B cell (primary cell): Measurements from ENCODE around the gene TELO2. TPM values are rescaled to one million over a fixed set of nuclear protein-coding genes. Genes with fewer than 3 reads are reported as not detected.

ENCODE experiments used
- ATAC-seq: fragments of 200-7000 bp; cut with Tn5 transposase; one replicate; pipeline ENCODE4 v1.10.0; 2021; ENCODE audit warnings: low read depth, mild to moderate bottlenecking, moderate number of reproducible peaks, moderate library complexity
- CTCF ChIA-PET: fragments of 350-600 bp; sonication (Branson Sonifier 250); formaldehyde crosslinking; loops from one replicate; lab custom pipeline; 2021; ENCODE audit warnings: antibody characterized with exemption, inconsistent platforms; lab: Charles Lee
- POLR2A ChIA-PET: fragments of 350-600 bp; sonication (Branson Sonifier 250); formaldehyde crosslinking; loops from one replicate; lab custom pipeline; 2021; ENCODE audit warnings: antibody characterized with exemption; lab: Charles Lee
- DNase-seq: peaks from one replicate; pipeline ENCODE4 v3.0.0; 2013
- H2AFZ ChIP-seq: 2 replicates; pipeline ENCODE4 v1.6.1; 2012; ENCODE audit warnings: mild to moderate bottlenecking, low read depth, low read length; ENCODE audit not compliant: insufficient read depth, poor library complexity, severe bottlenecking
- H3K27ac ChIP-seq, 2 donors: 1 replicate in 1 of 2; 2 replicates in 1 of 2; pipeline ENCODE4 v1.5.1; 2012 to 2013; ENCODE audit warnings: low read length in 2 of 2, mild to moderate bottlenecking in 2 of 2, moderate library complexity in 1 of 2
- H3K27me3 ChIP-seq, 4 experiments: fragments of 200-600 bp in 1 of 4; sonication (generic) in 1 of 4; replicated peaks in 1 of 4; 1 replicate in 2 of 4; 2 replicates in 2 of 4; pipeline versions ENCODE4 v1.6.1 to v1.7.0; 2013 to 2016; ENCODE audit warnings: low read length in 3 of 4, mild to moderate bottlenecking in 2 of 4, mixed read lengths in 1 of 4, moderate library complexity in 1 of 4; ENCODE audit not compliant: insufficient read depth in 4 of 4, control insufficient read depth in 3 of 4; ENCODE audit errors: control extremely low read depth in 1 of 4
- H3K36me3 ChIP-seq, 2 experiments: replicated peaks in 1 of 2; 1 replicate in 1 of 2; 2 replicates in 1 of 2; pipeline versions ENCODE4 v1.6.1 to v1.7.1; 2013; ENCODE audit warnings: low read length in 1 of 2; ENCODE audit not compliant: insufficient read depth in 2 of 2, control insufficient read depth in 1 of 2; ENCODE audit errors: control extremely low read depth in 1 of 2, extremely low read depth in 1 of 2
- H3K4me1 ChIP-seq, 2 donors: fragments of 200-600 bp in 1 of 2; sonication (generic) in 1 of 2; 1 replicate in 1 of 2; 2 replicates in 1 of 2; pipeline versions ENCODE4 v1.5.1 to v1.6.1; 2013 to 2017; ENCODE audit warnings: low read length in 2 of 2; ENCODE audit not compliant: control insufficient read depth in 2 of 2, insufficient read depth in 2 of 2
- H3K4me2 ChIP-seq: replicated peaks from 2 replicates; pipeline ENCODE3; 2012; ENCODE audit warnings: mild to moderate bottlenecking, low read depth, low read length; ENCODE audit not compliant: poor library complexity, severe bottlenecking
- H3K4me3 ChIP-seq, 5 experiments: fragments of 200-600 bp in 1 of 5; sonication (generic) in 1 of 5; 1 replicate in 3 of 5; 2 replicates in 2 of 5; pipeline versions ENCODE4 v1.5.1 to v1.7.0; 2011 to 2016; ENCODE audit warnings: low read length in 4 of 5, mild to moderate bottlenecking in 4 of 5, low read depth in 2 of 5, control low read depth in 1 of 5, moderate library complexity in 1 of 5; ENCODE audit not compliant: insufficient read depth in 1 of 5; ENCODE audit errors: control extremely low read depth in 1 of 5, extremely low read depth in 1 of 5
- H3K79me2 ChIP-seq: fragments of 200-600 bp; sonication (generic); one replicate; pipeline ENCODE4 v1.6.0; 2016; ENCODE audit warnings: low read length; ENCODE audit not compliant: control insufficient read depth, insufficient read depth
- H3K9ac ChIP-seq: fragments of 200-600 bp; sonication (generic); 2 replicates; pipeline ENCODE4 v1.6.1; 2017; ENCODE audit warnings: mild to moderate bottlenecking, low read length, moderate library complexity
- H3K9me3 ChIP-seq, 3 donors: one replicate each; pipeline versions ENCODE4 v1.6.1 to v1.7.1; 2013; ENCODE audit warnings: low read length in 2 of 3; ENCODE audit not compliant: control insufficient read depth in 2 of 3, insufficient read depth in 1 of 3; ENCODE audit errors: control extremely low read depth in 1 of 3
- H4K20me1 ChIP-seq: 2 replicates; pipeline ENCODE4 v1.6.0; 2012; ENCODE audit warnings: mild to moderate bottlenecking, low read length; ENCODE audit not compliant: insufficient read depth, control insufficient read depth, poor library complexity, severe bottlenecking
- H3K27ac Mint-ChIP-seq: one replicate; pipeline ENCODE4 v1.8.0; 2021; ENCODE audit warnings: mixed read lengths
- H3K27me3 Mint-ChIP-seq: one replicate; pipeline ENCODE4 v1.8.0; 2021; ENCODE audit warnings: mixed read lengths
- H3K4me1 Mint-ChIP-seq: one replicate; pipeline ENCODE4 v1.8.0; 2021; ENCODE audit warnings: mixed read lengths
- H3K4me3 Mint-ChIP-seq: one replicate; pipeline ENCODE4 v1.8.0; 2021; ENCODE audit warnings: mixed read lengths
- H3K9me3 Mint-ChIP-seq: one replicate; pipeline ENCODE4 v1.8.0; 2022; ENCODE audit warnings: mixed read lengths; ENCODE audit not compliant: insufficient read depth
- CTCF ChIP-seq: fragments of 200-600 bp; IDR thresholded peaks from one replicate; pipeline ENCODE4 v1.8.0; 2022; ENCODE audit warnings: antibody characterized with exemption, mild to moderate bottlenecking
- EZH2 ChIP-seq: IDR thresholded peaks from 2 replicates; pipeline ENCODE4 v1.6.1; 2012; ENCODE audit warnings: borderline replicate concordance, low read depth, mild to moderate bottlenecking, moderate library complexity, low read length; ENCODE audit not compliant: insufficient read depth, poor library complexity, severe bottlenecking
- WGBS: methylation state at CpG from one replicate; pipeline ENCODE4 v1.1.5; 2013; ENCODE audit warnings: missing lambda C conversion rate; ENCODE audit not compliant: insufficient coverage; 5-methylcytosine and 5-hydroxymethylcytosine counted together
- intact Hi-C: fragments of 100-400 bp; cut with micrococcal nuclease; formaldehyde crosslinking; loops from one replicate; pipeline ENCODE4 v1.10.0; 2022
- polyA plus RNA-seq: library from polyadenylated mRNA; depleted of rRNA; stranded (reverse); fragments of >200 nt; gene quantifications from 2 replicates; pipeline ENCODE4 v1.2.3, GENCODE V29; 2012
- total RNA-seq, 2 donors: library from RNA; stranded (reverse); fragments of 120-200 nt in 1 of 2; gene quantifications; 1 replicate in 1 of 2; 2 replicates in 1 of 2; pipeline versions ENCODE4 v1.2.3 to v1.2.4, GENCODE V29; 2013 to 2022

TELO2 gene
- total and polyA plus RNA-seq, 2 donors (not counting 1 experiment from before 2014, with no cell fraction given) = 81.9 to 136 TPM

- Histone ChIP-seq H3K9me3 (no peaks in the 10 kb centered on the region), H3K4me3 (no peak overlapping the region), H3K27me3 (no peaks in the 10 kb centered on the region), H3K4me1 (no peaks in the 10 kb centered on the region), H3K79me2 (no peaks in the 10 kb centered on the region), H4K20me1 (no peaks in the 10 kb centered on the region), H2AFZ (no peak overlapping the region), H3K4me2 (no peak overlapping the region), H3K36me3 (no peaks in the 10 kb centered on the region), H3K9ac (no peak overlapping the region), H3K27ac (no peak overlapping the region)
- WGBS = 96% methylated on average over 13 of the region's 19 CpGs
- no peak overlapping the region for H3K27ac Mint-ChIP-seq
- TF ChIP-seq EZH2 (no peak), CTCF (no peak)
- no peaks in the 10 kb centered on the region for H3K4me1 Mint-ChIP-seq
- no peak for DNase-seq
- intact Hi-C loops = no loop called here
- H3K9me3 Mint-ChIP-seq = no peaks in the 10 kb centered on the region
- ChIA-PET POLR2A (no interaction called here), CTCF (no interaction called here)
- H3K4me3 Mint-ChIP-seq = no peak overlapping the region
- ATAC-seq = no peak
- H3K27me3 Mint-ChIP-seq = no peaks in the 10 kb centered on the region
Measured at GRCh38 chr16:1553946-1554825, 61.0 kb downstream of the TELO2 start.

GRCh38 chr16:1554826-1555445, 61.8 kb downstream of the TELO2 start:
- ATAC-seq (no peak), DNase-seq (no peak)
- H3K27ac Mint-ChIP-seq = no peak overlapping the region
- Histone ChIP-seq H2AFZ (no peak overlapping the region), H3K4me2 (no peak overlapping the region), H3K9ac (no peak overlapping the region), H3K4me1 (no peaks in the 10 kb centered on the region), H4K20me1 (no peaks in the 10 kb centered on the region), H3K27me3 (no peaks in the 10 kb centered on the region), H3K27ac (no peak overlapping the region), H3K36me3 (no peaks in the 10 kb centered on the region), H3K4me3 (no peak overlapping the region), H3K79me2 (no peaks in the 10 kb centered on the region), H3K9me3 (no peaks in the 10 kb centered on the region)
- intact Hi-C loops = no loop called here
- H3K4me3 Mint-ChIP-seq = no peak overlapping the region
- 94% methylated on average over 30 of the region's 34 CpGs for WGBS
- H3K27me3 Mint-ChIP-seq = no peaks in the 10 kb centered on the region
- no peaks in the 10 kb centered on the region for H3K9me3 Mint-ChIP-seq
- ChIA-PET CTCF (no interaction called here), POLR2A (no interaction called here)
- H3K4me1 Mint-ChIP-seq = no peaks in the 10 kb centered on the region
- TF ChIP-seq EZH2 = no peak
- TF ChIP-seq CTCF = no peak
